Stomach (tissue), 9 donors: ENCODE data around the gene FAM50B. TPM values are rescaled to one million over a fixed set of nuclear protein-coding genes. Genes with fewer than 3 reads are reported as not detected.
A peak's percentile ranks its signal among the peaks of the same experiment; 100 is the strongest.

Experiments
- DNase-seq, 2 donors: peaks; one replicate each; pipeline versions ENCODE4 v3.0.0 to v3.0.0-alpha.2; 2013 to 2019
- H3K27ac ChIP-seq, 5 donors: fragments of 200-600 bp in 4 of 5; sonication (generic) in 4 of 5; one replicate each; pipeline ENCODE4 v1.5.1; 2013 to 2019; ENCODE audit warnings: mild to moderate bottlenecking in 1 of 5, moderate library complexity in 1 of 5
- H3K27me3 ChIP-seq, 3 donors: fragments of 200-600 bp; sonication (generic); one replicate each; pipeline ENCODE4 v1.5.1; 2017 to 2019; ENCODE audit warnings: mixed run types in 1 of 3
- H3K36me3 ChIP-seq, 4 donors: fragments of 200-600 bp; sonication (generic); 1 replicate in 3 of 4; 2 replicates in 1 of 4; pipeline ENCODE4 v1.5.1; 2016 to 2019
- H3K4me1 ChIP-seq, 4 donors: fragments of 200-600 bp; sonication (generic); one replicate each; pipeline ENCODE4 v1.5.1; 2016 to 2019
- H3K4me3 ChIP-seq, 4 donors: fragments of 200-600 bp; sonication (generic) in 3 of 4; one replicate each; pipeline ENCODE4 v1.5.1; 2016 to 2019; ENCODE audit warnings: mild to moderate bottlenecking in 1 of 4
- H3K9me3 ChIP-seq, 4 donors: fragments of 200-600 bp; sonication (generic); one replicate each; pipeline ENCODE4 v1.5.1; 2016 to 2019
- EP300 ChIP-seq: sonication (generic); formaldehyde crosslinking; IDR thresholded peaks from one replicate; pipeline ENCODE4 v1.6.1; 2017; ENCODE audit warnings: antibody characterized with exemption
- POLR2A ChIP-seq, 4 donors: fragments of 450-650 bp; IDR thresholded peaks; one replicate each; pipeline ENCODE4 v1.6.1; 2016; ENCODE audit warnings: antibody characterized with exemption in 4 of 4, control low read depth in 2 of 4, mild to moderate bottlenecking in 1 of 4, moderate library complexity in 1 of 4
- POLR2AphosphoS5 ChIP-seq, 3 donors: sonication (generic); formaldehyde crosslinking; IDR thresholded peaks; one replicate each; pipeline ENCODE4 v1.6.1; 2016; ENCODE audit warnings: antibody characterized with exemption in 3 of 3
- WGBS, 5 donors: extraction: QIAGEN DNeasy Blood & Tissue Kit in 3 of 5; methylation state at CpG; one replicate each; pipeline versions ENCODE4 v1.1.5 to v1.1.7; 2013 to 2018; 5-methylcytosine and 5-hydroxymethylcytosine counted together
- intact Hi-C: fragments of 100-400 bp; cut with DNase I; formaldehyde crosslinking; loops from one replicate; pipeline ENCODE4 v1.15.1; 2023; ENCODE audit warnings: low total_unique reads
- polyA plus RNA-seq, 3 donors: library from polyadenylated mRNA; stranded (reverse); fragments of 200-250 nt; gene quantifications; one replicate each; pipeline ENCODE4 v1.2.3, GENCODE V29; 2013
- total RNA-seq, 5 donors: library from RNA; depleted of rRNA; stranded (reverse); fragments of >200 nt; gene quantifications; one replicate each; pipeline versions ENCODE4 v1.1.0 to v1.2.3, GENCODE V29; 2014 to 2016
- TF ChIP-seq, protein P1 (sequence below), 7 experiments: fragments of 450-650 bp in 4 of 7; fragments of 200-600 bp in 3 of 7; sonication (generic) in 3 of 7; IDR thresholded peaks; one replicate each; pipeline ENCODE4 v1.5.1; 2016 to 2019; ENCODE audit warnings: antibody characterized with exemption in 7 of 7, control low read depth in 2 of 7, mild to moderate bottlenecking in 1 of 7
- donor health status: healthy with polysubstance abuse.
- donor health status: Bipolar disorder and iron deficiency.
- donor health status: healthy.

FAM50B gene
- total and polyA plus RNA-seq, 8 donors = 2.0 to 11.8 (median 7.3) TPM; not detected in 1

DNA sequence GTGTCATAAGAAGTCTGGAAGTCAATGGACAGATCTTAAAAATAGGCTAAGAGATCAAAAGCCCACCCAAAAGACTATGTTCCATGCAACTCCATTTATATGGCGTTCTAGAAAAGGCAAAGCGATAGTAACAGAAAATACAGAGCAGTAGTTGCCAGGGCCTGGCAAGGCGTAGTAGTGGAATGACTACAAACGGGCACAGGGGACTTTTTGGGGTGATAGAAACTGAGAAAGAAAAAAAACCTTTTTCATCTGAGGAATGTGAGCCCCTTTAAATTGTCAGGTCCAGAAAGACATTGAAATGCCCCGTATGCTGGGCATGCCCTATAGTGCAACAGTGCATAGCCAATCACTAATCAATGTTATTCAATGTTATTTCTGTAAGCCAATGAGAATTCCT, 47.2 kb upstream of the FAM50B start:
- TF ChIP-seq, protein P1, sequence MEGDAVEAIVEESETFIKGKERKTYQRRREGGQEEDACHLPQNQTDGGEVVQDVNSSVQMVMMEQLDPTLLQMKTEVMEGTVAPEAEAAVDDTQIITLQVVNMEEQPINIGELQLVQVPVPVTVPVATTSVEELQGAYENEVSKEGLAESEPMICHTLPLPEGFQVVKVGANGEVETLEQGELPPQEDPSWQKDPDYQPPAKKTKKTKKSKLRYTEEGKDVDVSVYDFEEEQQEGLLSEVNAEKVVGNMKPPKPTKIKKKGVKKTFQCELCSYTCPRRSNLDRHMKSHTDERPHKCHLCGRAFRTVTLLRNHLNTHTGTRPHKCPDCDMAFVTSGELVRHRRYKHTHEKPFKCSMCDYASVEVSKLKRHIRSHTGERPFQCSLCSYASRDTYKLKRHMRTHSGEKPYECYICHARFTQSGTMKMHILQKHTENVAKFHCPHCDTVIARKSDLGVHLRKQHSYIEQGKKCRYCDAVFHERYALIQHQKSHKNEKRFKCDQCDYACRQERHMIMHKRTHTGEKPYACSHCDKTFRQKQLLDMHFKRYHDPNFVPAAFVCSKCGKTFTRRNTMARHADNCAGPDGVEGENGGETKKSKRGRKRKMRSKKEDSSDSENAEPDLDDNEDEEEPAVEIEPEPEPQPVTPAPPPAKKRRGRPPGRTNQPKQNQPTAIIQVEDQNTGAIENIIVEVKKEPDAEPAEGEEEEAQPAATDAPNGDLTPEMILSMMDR (IDR thresholded peaks at IDR 0.05) = no peak
- TF ChIP-seq EP300 = no peak
- no peak for TF ChIP-seq POLR2AphosphoS5 (IDR thresholded peaks at IDR 0.05)
- no peak for TF ChIP-seq POLR2A (IDR thresholded peaks at IDR 0.05)
- Histone ChIP-seq H3K27me3 (no peaks in the 10 kb centered on the region), H3K27ac (peak overlapping the region in 1 of 5 donors; percentile 23), H3K4me1 (peaks cover 7 to 39% (median 26%) of the 10 kb centered on the region in 4 donors), H3K9me3 (no peaks in the 10 kb centered on the region), H3K36me3 (no peaks in the 10 kb centered on the region), H3K4me3 (no peak overlapping the region)
- intact Hi-C loops = no loop called here
- no peak for DNase-seq
- 90 to 96% (median 92%) methylated on average over 5 of the region's 5 CpGs for WGBS, 5 donors

DNA sequence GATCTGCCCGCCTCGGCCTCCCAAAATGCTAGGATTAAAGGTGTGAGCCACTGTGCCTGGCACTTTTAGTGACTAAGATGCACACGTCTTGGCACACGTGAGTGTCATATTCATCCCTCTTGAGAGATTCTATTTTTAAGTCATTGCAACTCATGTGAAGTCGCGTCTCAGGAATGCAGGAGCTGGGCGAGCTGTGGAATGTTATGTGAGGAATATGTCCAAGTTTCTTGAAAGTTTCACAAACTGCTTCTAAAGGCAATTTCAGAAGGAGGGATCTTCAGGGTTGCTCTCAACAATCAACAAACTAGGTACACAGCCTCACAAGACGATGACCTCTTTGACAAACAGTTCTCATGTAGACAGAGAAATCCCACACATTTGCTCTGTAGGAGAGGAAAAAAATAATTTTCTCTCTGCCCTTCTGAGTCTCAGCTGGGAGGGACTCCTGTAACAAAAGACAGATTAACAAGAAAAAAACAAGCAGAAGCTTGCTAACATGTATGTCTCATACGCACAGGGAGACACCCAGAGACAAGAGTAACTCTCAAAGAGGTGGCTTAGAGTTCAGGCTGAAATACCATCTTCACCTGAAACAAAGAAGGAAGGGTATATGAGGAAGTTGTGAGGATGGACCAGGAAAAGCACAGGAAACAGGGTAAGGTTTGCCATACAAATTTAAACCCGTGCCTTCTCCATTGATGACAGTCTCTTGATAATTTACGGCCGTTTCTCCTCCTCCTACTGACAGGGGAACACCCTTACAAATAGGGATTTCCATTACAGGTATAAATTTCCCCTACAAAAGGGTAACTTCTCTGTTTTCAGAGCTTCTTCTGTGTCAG, 45.3 kb upstream of the FAM50B start:
- Histone ChIP-seq H3K27ac (peak overlapping the region in 4 of 5 donors; percentile 55 to 79 (median 66)), H3K9me3 (no peaks in the 10 kb centered on the region), H3K4me3 (no peak overlapping the region), H3K36me3 (no peaks in the 10 kb centered on the region), H3K4me1 (peaks cover 4 to 33% (median 17%) of the 10 kb centered on the region in 4 donors), H3K27me3 (no peaks in the 10 kb centered on the region)
- DNase-seq = peak in 1 of 2 donors; percentile 78
- TF ChIP-seq POLR2A (IDR thresholded peaks at IDR 0.05) (no peak), EP300 (peak; percentile 36), POLR2AphosphoS5 (IDR thresholded peaks at IDR 0.05) (peak; percentile 36 to 79 (median 74))
- TF ChIP-seq, protein P1 (IDR thresholded peaks at IDR 0.05) = no peak
- intact Hi-C loops = no loop called here
- 43 to 55% (median 48%) methylated on average over 12 of the region's 12 CpGs for WGBS, 5 donors

DNA sequence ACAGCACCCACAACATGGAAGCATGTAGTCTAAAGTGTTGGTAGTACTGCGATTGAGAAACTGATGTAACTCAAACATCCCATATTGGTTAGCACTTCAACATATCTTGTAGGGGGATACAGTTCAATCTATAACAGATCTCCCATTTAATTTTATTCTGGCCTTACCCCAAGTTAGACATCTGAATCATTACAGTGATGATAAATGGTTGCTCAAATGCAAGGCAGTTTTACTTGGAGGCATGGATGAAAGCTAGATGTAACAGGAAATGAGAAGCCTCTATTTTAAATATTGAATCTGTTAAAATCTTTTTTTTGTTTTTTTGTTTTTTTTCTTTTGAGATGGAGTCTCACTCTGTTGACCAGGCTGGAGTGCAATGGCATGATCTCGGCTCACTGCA, 44.2 kb upstream of the FAM50B start:
- 97 to 100% (median 100%) methylated on average over 2 of the region's 2 CpGs for WGBS, 5 donors
- no peak for TF ChIP-seq POLR2AphosphoS5 (IDR thresholded peaks at IDR 0.05)
- peak overlapping the region in 2 of 5 donors; percentile 65 to 79 for H3K27ac ChIP-seq
- peaks cover 9 to 40% (median 25%) of the 10 kb centered on the region in 4 donors for H3K4me1 ChIP-seq
- intact Hi-C loops = no loop called here
- no peak overlapping the region for H3K4me3 ChIP-seq
- H3K36me3 ChIP-seq = no peaks in the 10 kb centered on the region
- no peaks in the 10 kb centered on the region for H3K9me3 ChIP-seq
- no peak for DNase-seq
- no peaks in the 10 kb centered on the region for H3K27me3 ChIP-seq

DNA sequence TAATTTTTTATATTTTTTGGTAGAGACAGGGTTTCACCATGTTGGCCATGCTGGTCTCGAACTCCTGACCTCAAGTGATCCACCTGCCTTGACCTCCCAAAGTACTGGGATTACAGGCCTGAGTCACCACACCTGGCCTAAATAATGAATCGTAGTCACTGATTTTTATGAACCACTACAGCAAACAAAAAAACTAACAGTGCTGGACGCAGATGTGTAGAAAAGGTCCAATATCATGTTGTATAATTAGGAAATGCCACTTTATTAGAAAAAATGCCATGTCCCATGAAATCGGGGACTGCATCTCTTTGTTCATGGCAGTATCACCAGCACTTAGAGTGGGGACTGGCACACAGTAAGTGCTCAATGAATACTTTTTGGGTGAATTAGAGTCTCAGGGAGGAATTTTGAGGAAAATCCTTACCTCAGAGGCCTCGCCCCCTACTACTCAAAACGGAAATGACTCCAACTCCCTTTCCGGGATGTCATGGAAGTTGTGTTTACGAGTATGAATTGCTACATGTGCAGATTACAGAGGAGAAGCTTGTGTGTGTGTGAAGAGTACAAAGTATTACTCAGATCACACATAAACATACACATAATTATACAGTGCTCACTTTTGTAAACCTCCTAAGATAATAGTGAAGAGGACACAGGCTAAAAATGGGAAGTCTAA, 43.6 kb upstream of the FAM50B start:
- Histone ChIP-seq H3K9me3 (no peaks in the 10 kb centered on the region), H3K36me3 (no peaks in the 10 kb centered on the region), H3K4me3 (no peak overlapping the region), H3K27me3 (no peaks in the 10 kb centered on the region), H3K4me1 (peaks cover 9 to 40% (median 25%) of the 10 kb centered on the region in 4 donors), H3K27ac (peak overlapping the region in 4 of 5 donors; percentile 23 to 79 (median 46))
- no peak for TF ChIP-seq EP300
- no peak for TF ChIP-seq POLR2AphosphoS5 (IDR thresholded peaks at IDR 0.05)
- TF ChIP-seq, protein P1 (IDR thresholded peaks at IDR 0.05) = no peak
- intact Hi-C loops = no loop called here
- DNase-seq = no peak
- WGBS, 5 donors = 82 to 90% (median 88%) methylated on average over 8 of the region's 8 CpGs
